Measurements from ENCODE around the gene CDV3. TPM values are rescaled to one million over a fixed set of nuclear protein-coding genes. Genes with fewer than 3 reads are reported as not detected.
A peak's percentile ranks its signal among the peaks of the same experiment; 100 is the strongest.

CDV3 gene
- total RNA-seq, 1 experiment from 2014 or later, result 173 TPM

DNA sequence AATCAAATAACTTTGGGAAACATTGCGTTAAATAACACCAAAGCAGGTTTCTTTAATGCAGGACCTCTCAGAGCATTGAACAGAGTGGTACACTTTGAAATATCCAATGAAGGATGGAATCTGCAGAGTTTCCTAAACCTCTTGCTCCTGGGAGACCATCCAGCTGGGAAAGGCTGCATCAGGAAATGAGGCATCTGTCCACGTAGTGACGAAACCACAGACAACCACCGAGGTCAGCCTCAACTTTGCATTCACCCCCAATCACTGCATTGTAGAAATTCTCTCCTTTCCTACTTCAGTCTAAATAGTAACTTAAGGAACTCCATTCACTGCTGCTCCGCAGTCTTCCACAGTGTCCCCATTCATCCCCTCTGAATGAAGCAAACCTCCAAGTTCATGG lies 41.5 kb upstream of the CDV3 start:
- H2BK20ac ChIP-seq (ENCODE audit: low read depth, low read length, poor library complexity, severe bottlenecking), result no peak overlapping the region
- H3K4me2 ChIP-seq (ENCODE audit: insufficient read depth, insufficient read length, low read length), result no peak overlapping the region
- H2BK120ac ChIP-seq (ENCODE audit: low read depth, low read length, poor library complexity, severe bottlenecking), result no peak overlapping the region
- H3K23me2 ChIP-seq (ENCODE audit: insufficient read length, low read depth, low read length, poor library complexity, severe bottlenecking), result no peaks in the 10 kb centered on the region
- no peak overlapping the region for H4K8ac ChIP-seq (replicated peaks; ENCODE audit: insufficient read length, low read depth, low read length)
- no peak overlapping the region for H3T11ph ChIP-seq (ENCODE audit: low read length)
- no peak overlapping the region for H3K23ac ChIP-seq (ENCODE audit: insufficient read length, low read depth, low read length)
- H4K5ac ChIP-seq (ENCODE audit: insufficient read length, low read depth, low read length), result no peak overlapping the region
- H3K56ac ChIP-seq (ENCODE audit: insufficient read length, low read depth, low read length), result no peak overlapping the region
- H2BK12ac ChIP-seq (ENCODE audit: insufficient read length, low read depth, low read length), result no peak overlapping the region
- TF ChIP-seq, protein P1, sequence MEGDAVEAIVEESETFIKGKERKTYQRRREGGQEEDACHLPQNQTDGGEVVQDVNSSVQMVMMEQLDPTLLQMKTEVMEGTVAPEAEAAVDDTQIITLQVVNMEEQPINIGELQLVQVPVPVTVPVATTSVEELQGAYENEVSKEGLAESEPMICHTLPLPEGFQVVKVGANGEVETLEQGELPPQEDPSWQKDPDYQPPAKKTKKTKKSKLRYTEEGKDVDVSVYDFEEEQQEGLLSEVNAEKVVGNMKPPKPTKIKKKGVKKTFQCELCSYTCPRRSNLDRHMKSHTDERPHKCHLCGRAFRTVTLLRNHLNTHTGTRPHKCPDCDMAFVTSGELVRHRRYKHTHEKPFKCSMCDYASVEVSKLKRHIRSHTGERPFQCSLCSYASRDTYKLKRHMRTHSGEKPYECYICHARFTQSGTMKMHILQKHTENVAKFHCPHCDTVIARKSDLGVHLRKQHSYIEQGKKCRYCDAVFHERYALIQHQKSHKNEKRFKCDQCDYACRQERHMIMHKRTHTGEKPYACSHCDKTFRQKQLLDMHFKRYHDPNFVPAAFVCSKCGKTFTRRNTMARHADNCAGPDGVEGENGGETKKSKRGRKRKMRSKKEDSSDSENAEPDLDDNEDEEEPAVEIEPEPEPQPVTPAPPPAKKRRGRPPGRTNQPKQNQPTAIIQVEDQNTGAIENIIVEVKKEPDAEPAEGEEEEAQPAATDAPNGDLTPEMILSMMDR (conservative IDR thresholded peaks at IDR 0.05), result no peak
- H3K9me3 ChIP-seq (ENCODE audit: control insufficient read depth, low read depth, low read length), result peaks cover 5% of the 10 kb centered on the region
- Mint-ChIP-seq H3K4me3 (no peak overlapping the region), H3K27me3 (ENCODE audit: low read depth) (no peaks in the 10 kb centered on the region; the same call in 1 of the 2 replicates), H3K36me3 (ENCODE audit: insufficient read depth in 1 of 3, low read depth in 3 of 3) (peaks cover 0 to 2% (median 0%) of the 10 kb centered on the region in 3 experiments; a peak in 1 of 7 replicates), H3K4me1 (peaks cover 0 to 4% of the 10 kb centered on the region in 2 experiments; a peak in 1 of 4 replicates), H3K9me3 (peaks cover 3 to 6% of the 10 kb centered on the region in 2 experiments; a peak in 3 of 5 replicates), H3K27ac (peak overlapping the region in 1 of 3 experiments; percentile 59; a peak in 1 of 7 replicates)
- no peaks in the 10 kb centered on the region for H3K4me1 ChIP-seq (ENCODE audit: insufficient read depth, low read length)
- H4K20me1 ChIP-seq (ENCODE audit: control insufficient read depth, insufficient read depth, insufficient read length), result no peaks in the 10 kb centered on the region
- no CpG with 5 or more reads among the region's 5 CpGs for WGBS (ENCODE audit: extremely low coverage, insufficient read length, low lambda C conversion rate)
- no peak overlapping the region for H3K18ac ChIP-seq (ENCODE audit: insufficient read length, low read depth, low read length)
- DNase-seq, result no peak
- H3K4ac ChIP-seq (ENCODE audit: low read depth, low read length), result no peak overlapping the region
- H2BK5ac ChIP-seq (ENCODE audit: insufficient read length, low read length), result no peak overlapping the region
- H2AFZ ChIP-seq (ENCODE audit: low read length), result no peak overlapping the region
- H2BK15ac ChIP-seq (ENCODE audit: low read depth, low read length), result no peak overlapping the region
- no peak overlapping the region for H4K91ac ChIP-seq (ENCODE audit: insufficient read length, low read depth, low read length)
- H3K14ac ChIP-seq (ENCODE audit: insufficient read depth, low read length), result no peak overlapping the region
- no peaks in the 10 kb centered on the region for H3K79me2 ChIP-seq (ENCODE audit: insufficient read depth, low read length)
- H3K9ac ChIP-seq (ENCODE audit: extremely low read depth, insufficient read length, low read length), result no peak overlapping the region
- H3K79me1 ChIP-seq (ENCODE audit: insufficient read depth, low read depth, low read length, poor library complexity, severe bottlenecking), result no peaks in the 10 kb centered on the region
- H3K27ac ChIP-seq (ENCODE audit: insufficient read length, low read depth, low read length), result no peak overlapping the region
- H3K27me3 ChIP-seq (ENCODE audit: insufficient read depth, low read length), result no peaks in the 10 kb centered on the region
- H2AK5ac ChIP-seq (ENCODE audit: insufficient read length, low read length), result no peak overlapping the region

Measured in H9 (cell line).